Ecto neural progenitor cell (in vitro differentiated cells): ENCODE measurements around the gene BIVM.

Source experiments
- DNase-seq: peaks from one replicate; pipeline ENCODE4 v3.0.0-alpha.2; 2018; ENCODE audit warnings: low spot score

The BIVM gene

DNA sequence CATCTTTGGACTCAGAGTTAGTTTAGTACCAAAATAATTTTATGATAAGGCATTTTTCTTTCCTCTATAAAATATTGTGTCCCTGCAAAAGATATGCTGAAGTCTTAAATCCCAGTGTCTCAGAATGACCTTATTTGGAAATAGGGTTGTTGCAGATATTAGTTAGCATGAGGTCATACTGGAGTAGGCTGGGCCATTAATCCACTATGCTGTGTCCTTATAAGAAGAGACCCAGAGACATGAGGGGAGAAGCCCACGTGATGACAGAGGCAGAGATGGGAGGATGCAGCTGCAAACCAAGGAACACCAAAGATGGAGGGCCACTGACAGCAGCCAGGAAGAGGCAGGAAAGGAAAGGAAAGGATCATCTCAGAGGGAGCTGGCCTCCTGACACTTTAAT is 6.5 kb upstream of the BIVM start:
- DNase-seq: no peak

DNA sequence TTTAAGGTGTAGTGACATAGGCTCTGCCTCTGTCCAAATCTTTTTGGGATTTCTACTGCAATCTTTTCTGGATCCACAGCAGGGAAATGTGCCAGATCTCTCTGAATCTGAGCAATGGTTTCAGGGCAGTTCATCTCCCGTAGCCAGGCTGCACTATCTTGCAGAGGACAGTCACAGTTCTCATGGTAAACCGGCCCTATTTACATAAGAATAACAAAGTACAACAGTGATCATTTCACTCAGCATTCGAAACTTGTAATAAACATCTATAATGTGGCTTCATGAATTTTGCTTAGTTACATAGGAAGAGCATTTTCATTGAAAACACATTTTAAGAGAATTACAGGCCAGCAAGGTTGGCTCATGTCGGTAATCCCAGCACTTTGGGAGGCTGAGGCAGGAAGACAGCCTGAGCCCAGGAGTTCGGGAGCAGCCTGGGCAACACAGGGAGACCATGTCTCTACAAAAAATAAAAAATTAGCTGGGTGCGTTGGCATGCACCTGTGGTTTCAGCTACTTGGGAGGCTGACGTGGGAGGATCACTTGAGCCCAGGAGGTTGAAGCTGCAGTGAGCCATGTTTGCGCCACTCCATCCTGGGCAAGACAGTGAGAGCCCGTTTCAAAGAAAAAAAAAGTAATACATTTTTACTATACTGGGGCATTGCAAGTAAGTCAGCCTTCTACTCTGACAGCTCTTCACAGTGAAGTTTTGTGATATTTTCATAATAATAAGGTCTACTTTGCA is 5.1 kb upstream of the BIVM start:
- DNase-seq: no peak

DNA sequence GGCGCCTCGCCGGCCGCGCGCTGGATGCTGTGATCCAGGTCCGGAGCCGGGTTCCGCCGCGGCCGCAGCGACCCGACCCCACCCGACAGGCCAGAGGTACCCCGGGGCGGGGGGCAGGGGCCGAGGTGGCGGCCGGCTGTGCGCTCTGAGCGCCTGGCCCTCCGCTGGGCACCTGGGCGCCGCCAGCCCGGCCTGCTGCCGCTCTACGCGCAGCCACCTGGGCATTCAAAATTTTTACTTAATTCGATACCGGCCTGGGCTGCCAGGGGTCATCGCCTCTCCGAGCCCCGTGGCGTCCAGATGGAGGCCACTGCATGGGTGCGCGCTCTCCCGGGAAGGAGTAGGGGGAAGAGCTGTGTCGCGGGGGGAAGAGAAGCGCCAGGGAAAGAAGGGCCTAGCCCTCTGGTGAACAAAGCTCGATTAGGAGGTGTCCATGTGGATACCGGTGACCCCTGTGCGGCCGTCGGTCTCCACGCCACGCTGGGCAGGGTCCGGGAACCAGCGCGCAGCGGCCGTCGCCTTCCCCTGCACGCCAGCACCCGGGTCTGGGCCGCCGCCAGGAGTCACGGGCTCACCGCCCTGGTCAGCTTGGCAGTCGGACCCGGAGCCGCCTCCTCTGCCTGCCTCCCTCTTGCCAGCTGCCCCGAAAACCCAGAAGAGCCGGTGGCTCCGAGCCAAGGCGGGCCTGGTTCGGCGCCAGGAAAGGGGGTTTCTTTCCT is 666 bp downstream of the BIVM start:
- peak; percentile 68 for DNase-seq

DNA sequence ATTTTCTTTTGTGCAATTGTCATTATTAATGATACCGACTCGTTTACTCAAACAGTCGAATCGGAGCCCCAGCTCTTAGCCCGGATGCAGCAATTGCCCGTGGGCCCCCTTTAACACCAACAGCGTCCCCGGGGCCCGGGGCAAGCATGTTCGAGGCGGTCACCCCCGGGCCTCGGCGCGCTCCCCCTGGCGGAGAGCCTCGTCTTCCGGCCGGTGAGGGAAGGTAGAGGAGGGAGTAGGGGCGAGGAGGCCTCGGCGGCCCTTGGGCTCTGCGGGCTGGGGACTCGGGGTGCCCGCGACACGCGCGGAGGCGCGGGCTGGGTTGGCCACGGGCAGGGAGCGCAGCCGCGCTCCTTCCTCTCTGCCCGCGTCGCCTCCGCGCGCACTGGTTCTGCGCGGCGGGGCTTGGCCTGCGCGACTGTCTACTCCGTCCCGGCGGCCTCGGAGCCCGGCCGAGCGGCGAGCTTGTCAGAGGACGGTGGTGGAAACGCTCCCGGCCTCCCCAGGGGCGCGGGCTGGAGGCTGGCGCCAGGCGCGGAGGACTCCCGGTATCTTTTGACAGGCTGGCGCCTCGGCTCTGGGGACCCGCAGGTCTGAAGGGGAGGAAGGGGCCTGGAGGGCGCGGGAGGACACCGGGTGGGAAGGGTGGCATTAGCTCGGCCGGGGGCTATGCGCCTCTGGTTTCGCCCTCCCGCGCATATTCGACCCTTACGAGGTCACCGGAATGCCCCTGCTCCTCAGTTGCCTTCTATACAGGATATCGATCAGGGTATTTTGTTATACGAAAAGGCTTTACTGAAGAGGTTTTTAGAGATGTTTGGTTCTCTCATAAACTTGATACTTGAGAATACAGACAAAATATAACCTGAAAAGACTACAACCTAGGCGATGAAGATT is 1.5 kb downstream of the BIVM start:
- DNase-seq: peak; percentile 89

DNA sequence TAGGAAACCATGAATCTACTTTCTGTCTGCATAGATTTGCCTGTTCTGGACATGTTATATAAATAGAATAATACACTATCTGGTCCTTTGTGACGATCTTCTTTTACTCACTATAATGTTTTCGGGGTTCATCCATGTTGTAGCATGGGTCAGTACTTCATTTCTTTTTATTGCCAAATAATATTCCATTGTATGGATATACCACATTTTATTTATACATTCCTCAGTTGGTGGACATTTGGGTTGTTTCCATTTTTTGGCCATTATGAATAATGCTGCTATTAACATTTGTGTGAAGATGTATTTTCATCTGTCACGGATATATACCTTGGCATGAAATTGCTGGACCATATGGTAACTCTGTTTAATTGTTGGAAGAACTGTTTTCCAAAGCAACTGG is 6.8 kb downstream of the BIVM start:
- no peak for DNase-seq

DNA sequence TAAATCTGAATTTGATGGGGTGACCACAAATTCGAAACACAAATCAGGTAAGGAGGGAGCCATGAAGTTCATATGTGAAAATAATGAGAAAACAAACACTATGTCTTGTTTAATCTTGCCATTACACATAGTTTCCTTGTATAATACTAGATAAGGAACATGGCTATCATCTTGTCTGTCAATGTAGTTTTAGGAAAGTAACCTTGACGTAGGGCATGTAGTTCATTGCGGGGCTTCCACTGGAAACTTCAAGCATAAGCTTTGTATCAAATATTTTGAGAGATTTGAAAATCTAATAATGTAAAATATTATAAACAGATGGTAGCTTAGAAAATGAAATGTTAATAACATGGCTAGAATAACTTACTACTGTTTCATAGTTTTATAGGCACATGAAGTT is 8.8 kb downstream of the BIVM start:
- DNase-seq: no peak

DNA sequence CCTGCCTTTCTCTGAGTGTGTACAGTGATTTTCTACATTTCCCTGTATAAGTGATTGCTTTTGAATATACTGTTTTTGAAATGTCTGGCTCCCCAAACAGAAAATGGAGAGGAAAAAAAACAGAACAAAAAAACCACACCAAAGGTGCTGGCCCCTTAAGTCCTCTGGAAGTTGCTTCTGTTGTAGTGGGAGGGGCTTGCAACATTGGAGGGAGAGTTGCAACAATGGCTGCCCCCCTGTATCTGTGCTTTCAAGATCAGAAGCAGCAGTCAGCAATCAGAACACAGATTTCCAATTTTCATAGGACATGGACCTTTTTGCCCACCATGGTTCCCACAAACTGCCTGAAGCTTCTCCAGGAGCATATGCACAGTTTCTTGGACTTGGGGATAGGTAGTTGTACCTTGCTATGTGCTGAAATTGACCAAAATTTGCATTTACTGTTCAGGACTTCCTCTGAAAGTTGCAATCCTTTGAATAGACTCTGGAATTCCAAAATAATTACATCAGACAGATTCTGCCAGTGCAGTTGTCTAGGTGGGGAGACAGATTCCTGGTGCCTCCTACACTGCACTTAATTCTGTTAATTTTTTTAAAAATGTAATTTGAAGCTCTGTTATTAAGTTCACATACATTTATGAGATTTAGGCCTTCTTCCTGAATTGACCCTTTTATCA is 13.8 kb downstream of the BIVM start:
- DNase-seq: no peak

DNA sequence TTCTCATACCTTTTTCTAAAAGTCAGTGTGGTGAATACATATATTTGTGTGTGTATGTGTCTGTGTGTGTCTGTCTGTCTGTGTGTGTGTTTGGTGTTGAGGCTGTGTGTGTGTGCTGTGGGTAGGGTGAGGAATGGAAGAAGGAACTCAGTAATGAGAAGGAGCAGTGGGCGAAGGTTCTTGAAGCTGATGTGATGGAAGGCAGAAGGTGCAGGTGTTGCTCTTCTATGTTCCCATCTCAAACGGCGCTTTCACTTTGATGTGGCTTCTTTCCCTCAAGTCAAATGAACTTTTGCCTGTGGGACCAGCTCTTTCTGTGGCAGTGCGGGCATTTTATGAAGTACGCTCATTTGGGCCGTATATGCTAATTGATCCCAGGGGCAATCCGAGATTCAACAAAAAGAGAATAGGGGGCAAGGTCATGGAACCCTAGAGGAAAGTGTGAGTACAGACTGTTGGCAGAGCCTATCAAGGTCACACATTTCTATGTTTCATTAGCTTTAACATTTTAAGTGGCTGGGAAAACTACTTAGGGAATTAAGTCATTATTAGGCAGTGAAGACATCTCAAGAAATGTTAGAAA is 15.2 kb downstream of the BIVM start:
- no peak for DNase-seq

DNA sequence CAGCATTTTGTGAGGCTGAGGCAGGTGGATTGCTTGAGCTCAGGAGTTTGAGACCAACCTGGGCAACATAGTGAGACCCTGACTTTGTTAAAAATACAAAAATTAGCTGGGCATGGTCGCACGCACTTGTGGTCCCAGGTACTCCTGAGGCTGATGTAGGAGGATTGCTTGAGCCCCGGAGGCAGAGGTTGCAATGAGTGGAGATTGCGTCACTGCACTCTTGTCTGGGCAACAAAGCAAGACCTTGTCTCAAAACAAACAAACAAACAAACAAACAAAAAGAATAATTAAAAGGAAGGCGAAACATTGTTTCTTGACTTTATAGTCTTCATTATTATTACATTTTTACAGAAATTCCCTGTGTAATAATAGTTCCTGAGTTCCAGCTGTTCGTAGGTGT is 15.9 kb downstream of the BIVM start:
- no peak for DNase-seq

DNA sequence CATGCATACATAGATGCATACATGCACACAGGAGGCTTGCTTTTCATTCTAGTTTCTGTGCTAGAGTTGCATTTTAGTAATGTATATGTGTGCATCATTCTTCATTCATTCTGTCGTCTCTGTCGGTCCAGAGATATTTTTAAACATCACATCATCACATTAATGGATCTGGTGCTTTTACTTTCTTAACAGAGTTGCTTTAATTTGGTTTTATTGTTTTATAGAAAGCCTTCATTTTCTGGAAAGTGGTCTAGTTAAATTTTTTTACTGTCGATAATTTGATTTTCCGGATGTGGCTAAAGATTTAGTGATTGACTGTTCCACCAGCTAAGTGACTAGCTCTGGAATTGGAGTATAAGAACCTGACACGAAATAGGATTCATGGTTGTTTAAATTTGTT is 16.9 kb downstream of the BIVM start:
- no peak for DNase-seq

DNA sequence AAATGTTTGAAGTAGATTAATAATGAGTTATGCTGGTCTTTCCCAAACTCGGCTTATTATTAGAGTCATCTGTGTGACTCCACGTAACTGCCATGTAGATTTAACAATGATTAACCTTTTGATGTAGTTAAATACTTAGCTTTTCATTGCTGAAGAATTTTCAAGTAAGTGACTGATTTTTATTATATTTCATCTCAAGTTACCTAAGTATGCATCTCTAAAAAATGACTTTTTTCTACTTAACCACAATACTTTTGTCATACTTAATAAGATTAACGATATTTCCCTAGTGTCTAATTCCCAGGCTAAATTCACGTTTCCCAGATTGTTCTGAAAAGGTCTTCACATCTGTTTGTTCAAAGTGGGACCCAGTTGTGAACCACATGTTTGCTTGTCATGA is 17.8 kb downstream of the BIVM start:
- no peak for DNase-seq

DNA sequence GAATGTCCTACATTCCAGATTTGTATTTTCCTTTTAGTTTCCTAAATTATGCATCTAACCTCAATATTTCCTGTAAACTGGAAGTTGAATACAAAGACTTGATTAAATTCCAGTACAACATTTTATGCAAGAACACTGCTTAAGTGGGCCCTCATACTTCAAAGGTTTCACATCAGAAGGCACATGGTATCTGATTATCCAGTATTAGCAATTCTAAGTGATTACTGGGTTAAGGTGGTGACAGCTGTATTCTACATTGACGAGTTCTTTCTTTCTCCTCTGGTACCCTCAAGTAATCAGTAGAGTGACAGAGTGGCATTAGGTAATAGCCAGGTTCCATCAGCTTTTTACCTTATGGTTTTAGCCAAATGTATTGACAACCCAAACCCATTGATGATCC is 18.3 kb downstream of the BIVM start:
- DNase-seq: no peak

DNA sequence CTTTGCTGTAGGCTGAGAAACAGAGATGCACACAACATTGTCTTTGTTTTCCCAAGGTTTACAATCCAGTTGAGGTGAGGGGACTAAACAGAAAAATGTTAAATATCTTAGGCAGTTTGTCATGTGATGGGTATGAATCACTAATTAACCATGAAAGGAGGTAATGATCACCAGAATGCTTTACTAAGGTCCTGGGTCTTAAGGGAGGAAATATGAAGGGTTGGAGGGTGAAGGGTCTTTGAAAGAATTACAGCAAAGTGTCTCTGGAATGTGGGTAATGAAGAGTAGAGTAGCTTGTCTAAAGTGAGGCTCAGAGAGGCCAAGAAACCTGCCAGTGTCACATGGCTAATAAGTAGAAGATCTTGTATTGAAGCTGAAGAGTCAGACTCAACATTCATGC is 19.0 kb downstream of the BIVM start:
- no peak for DNase-seq

DNA sequence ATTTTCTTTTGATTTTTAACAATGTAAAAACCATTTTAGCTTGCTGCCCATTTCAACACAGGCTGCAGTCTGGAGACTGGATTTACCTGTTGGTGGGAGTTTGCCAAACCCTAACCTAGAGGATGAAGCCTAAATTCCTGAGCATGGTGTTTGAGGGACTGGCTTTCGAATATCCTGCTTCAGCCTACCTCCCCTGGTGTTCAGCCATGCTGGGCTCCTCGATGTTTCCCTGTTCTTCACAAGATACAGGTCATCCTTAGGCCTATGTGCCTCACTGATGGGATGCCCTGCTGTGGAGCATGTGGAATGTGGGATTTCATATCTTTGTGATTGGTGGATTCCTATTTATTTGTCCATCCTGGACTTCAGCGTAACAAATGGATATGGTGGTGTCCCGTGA is 26.5 kb downstream of the BIVM start:
- DNase-seq: no peak

DNA sequence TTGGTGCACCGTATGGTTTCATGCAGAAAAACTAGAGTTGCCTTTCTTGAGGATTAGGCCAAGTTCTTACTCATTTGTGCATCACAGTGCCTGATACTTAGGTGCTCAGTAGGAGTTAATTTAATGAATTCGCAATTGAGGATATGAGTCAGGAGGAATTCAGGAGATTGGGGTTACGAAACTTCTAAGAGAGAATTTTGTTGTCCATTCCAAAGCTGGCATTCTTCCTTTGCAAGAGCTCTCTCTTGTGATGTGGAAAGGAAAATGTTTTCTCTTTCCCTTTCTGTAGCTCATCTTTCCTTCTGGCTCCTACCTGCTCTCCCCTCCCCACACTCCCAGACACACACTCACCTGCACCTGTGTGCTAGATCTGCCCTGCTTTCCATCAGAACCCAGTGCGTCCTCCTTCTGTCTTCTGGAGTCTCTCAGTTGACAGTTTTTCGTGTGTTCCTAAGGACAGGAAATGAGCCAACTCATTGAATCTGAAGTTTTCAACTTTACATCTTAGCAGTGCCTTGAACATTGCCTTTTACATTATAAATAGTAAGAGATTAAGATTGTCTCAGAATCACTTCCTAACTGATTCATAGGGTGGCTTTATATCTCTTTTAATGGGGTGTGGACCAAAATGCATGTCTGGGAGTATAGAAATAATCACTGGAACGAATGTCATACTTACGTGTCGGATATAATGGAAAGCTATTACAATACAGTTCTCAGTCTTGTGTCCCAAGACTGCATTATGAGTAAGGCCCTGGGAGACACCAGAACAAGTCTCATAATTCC is 27.2 kb downstream of the BIVM start:
- DNase-seq: no peak

DNA sequence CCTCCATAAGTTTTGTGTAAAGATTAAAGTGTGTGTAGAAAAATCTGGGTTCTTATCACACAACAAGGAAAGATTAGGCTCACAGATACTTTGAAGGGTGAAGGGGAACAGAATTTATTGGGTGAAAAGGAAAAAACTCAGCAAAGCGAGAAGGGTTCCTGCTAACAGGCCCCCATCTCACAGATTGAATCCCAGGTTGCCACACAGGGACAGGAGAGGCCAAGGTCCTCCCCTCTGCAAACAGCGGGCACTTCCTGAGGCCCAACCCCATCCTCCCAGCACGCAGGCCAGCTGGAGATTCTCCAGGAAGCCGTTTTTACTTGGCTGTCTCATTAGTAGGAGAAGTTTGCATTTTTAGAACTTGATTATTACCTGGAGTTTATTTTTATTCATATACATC is 31.7 kb downstream of the BIVM start:
- DNase-seq: no peak

DNA sequence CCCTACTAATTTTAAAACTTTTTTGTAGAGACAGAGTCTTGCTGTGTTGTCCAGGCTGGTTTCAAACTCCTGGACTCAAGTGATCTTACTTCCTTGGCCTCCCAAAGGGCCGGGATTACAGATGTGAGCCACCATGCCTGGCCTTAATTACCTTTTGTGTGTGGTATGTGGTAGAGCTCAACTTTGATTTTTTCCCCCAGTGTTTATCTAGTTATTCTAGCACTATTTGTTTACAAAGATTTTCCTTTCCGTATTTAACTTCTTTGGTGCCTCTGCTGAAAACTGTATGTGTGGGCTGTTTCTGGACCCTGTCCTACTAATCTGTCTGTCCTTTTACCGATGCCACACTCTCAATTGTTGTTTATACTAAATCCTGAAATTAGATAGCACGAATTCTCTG is 37.6 kb downstream of the BIVM start:
- no peak for DNase-seq

DNA sequence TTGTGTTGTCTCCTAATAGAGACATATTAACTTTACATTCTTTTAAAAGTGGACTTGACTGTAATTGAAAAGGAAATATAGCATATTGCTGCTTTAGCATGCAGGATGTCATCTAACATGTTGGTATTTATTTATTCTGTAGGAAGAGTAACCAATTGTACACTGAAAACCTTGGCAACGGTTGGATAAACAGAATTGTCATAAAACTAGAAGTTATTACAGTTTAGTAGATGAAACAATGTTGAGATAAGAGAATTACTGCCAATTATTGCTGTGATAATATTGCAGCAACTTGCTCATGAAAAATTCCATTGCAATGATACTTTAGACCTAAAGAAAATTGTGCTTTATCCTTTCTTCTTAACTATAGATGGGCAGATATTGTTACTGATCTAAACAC is 39.4 kb downstream of the BIVM start:
- DNase-seq: no peak

DNA sequence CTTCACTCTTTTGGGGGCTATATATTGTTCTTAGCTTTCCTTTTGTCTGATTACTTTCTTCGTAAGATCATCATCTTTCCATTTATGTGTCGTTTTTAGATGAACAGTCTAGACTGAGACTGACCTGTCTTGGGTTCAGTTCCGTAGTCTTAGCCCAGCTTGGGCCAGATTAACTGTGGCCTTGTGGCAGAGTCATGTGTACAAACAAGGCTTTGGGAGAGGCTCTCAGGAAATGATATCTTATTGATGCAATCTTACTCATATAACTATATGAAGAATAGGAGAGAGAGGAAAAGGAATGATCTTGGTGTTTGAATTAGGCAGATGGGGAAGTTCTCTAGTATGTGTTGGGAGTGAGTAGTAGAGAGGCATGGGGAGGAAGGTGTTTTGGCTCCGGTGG is 40.1 kb downstream of the BIVM start:
- DNase-seq: no peak

DNA sequence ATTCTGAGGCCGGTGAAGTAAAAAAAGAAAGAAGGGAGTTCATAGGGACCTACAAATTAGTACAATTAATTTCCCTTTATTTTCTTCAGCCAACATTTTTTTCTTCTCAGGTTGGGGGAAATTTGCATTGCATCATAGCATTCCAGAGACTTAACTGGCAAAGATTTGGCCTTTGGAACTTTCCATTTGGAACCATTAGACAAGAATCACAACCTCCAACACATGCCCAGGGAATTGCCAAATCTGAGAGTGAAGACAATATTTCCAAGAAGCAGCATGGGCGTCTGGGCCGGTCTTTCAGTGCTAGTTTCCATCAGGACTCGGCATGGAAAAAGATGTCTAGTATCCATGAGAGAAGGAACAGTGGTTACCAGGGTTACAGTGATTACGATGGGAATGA is 40.5 kb downstream of the BIVM start:
- DNase-seq: no peak

DNA sequence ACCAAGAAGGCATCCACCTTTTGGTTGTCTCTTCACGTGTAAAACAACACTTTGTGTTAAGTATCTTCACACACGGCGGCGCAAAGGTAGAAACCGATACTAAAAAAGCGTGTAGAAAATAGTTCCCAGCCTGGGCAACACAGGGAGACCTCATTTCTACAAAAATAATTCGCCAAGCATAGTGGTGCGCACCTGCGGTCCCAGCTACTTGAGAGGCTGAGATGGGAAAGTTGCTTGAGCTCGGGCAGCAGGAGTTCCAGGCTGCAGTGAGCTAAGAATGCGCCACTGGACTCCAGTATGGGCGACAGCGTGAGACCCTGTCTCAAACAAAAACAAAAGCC is 46.3 kb downstream of the BIVM start:
- no peak for DNase-seq
